ENCODE measurements around the gene CDK11B.

CDK11B gene

GRCh38 chr1:1604374-1605033 lies 54.3 kb downstream of the CDK11B start:
- TF ChIP-seq SUZ12 (IDR thresholded peaks at IDR 0.05) (no peak), FOXK2 (IDR thresholded peaks at IDR 0.05) (no peak), LEF1 (IDR thresholded peaks at IDR 0.05; ENCODE audit: borderline replicate concordance) (no peak), PKNOX1 (IDR thresholded peaks at IDR 0.05) (no peak), ELF4 (IDR thresholded peaks at IDR 0.05) (no peak), FOXM1 (IDR thresholded peaks at IDR 0.05; ENCODE audit: borderline replicate concordance) (no peak), SP1 (IDR thresholded peaks at IDR 0.05) (no peak), BHLHE40 (IDR thresholded peaks at IDR 0.05; ENCODE audit: borderline replicate concordance) (no peak), ZNF384 (IDR thresholded peaks at IDR 0.05) (no peak), FOXA1 (IDR thresholded peaks at IDR 0.05) (no peak), CTBP1 (IDR thresholded peaks at IDR 0.05; ENCODE audit: borderline replicate concordance) (no peak), TARDBP (IDR thresholded peaks at IDR 0.05) (no peak), NFRKB (IDR thresholded peaks at IDR 0.05) (no peak)
- ChIA-PET POLR2A (interaction anchor here (5.4 kb wide), 1 partner anchor 10 kb away, joined by 33 read pairs; the partner anchor contains the start of gene MIB2), CTCF (interaction anchor here (0.6 kb wide), 1 partner anchor 19 kb away, joined by 3 read pairs; no protein-coding TSS in a partner anchor)
- no peak for DNase-seq (ENCODE audit: extremely low spot score)

- TF ChIP-seq SUZ12 (IDR thresholded peaks at IDR 0.05) (no peak), BHLHE40 (IDR thresholded peaks at IDR 0.05; ENCODE audit: borderline replicate concordance) (no peak), SP1 (IDR thresholded peaks at IDR 0.05) (no peak), PKNOX1 (IDR thresholded peaks at IDR 0.05) (no peak), ARNT (IDR thresholded peaks at IDR 0.05) (no peak), TARDBP (IDR thresholded peaks at IDR 0.05) (no peak), L3MBTL2 (conservative IDR thresholded peaks at IDR 0.05) (no peak), CTBP1 (IDR thresholded peaks at IDR 0.05; ENCODE audit: borderline replicate concordance) (no peak), FOXA1 (IDR thresholded peaks at IDR 0.05) (no peak), FOXK2 (IDR thresholded peaks at IDR 0.05) (no peak)
- POLR2A ChIA-PET: interaction anchor here (1.4 to 5.4 kb wide), 2 partner anchors 8 to 11 kb away, joined by 6 to 33 read pairs; partner anchors contain the start of gene MIB2
- no peak for DNase-seq (ENCODE audit: extremely low spot score)
- CTCF ChIA-PET: no interaction called here
Measured at GRCh38 chr1:1603671-1604373, 55.0 kb downstream of the CDK11B start.

- POLR2A ChIA-PET: interaction anchor here (1.4 to 5.4 kb wide), 3 partner anchors 8 to 25 kb away, joined by 4 to 33 read pairs (median 6); partner anchors contain the start of gene MIB2
- DNase-seq (ENCODE audit: extremely low spot score): no peak
- CTCF ChIA-PET: no interaction called here
- TF ChIP-seq PKNOX1 (IDR thresholded peaks at IDR 0.05) (no peak), BHLHE40 (IDR thresholded peaks at IDR 0.05; ENCODE audit: borderline replicate concordance) (no peak), TARDBP (IDR thresholded peaks at IDR 0.05) (no peak), ELF4 (IDR thresholded peaks at IDR 0.05) (no peak), CTBP1 (IDR thresholded peaks at IDR 0.05; ENCODE audit: borderline replicate concordance) (no peak), NFRKB (IDR thresholded peaks at IDR 0.05) (no peak), ARNT (IDR thresholded peaks at IDR 0.05) (no peak), LEF1 (IDR thresholded peaks at IDR 0.05; ENCODE audit: borderline replicate concordance) (no peak), FOXA1 (IDR thresholded peaks at IDR 0.05) (no peak), L3MBTL2 (conservative IDR thresholded peaks at IDR 0.05) (no peak), HDGF (IDR thresholded peaks at IDR 0.05; ENCODE audit: borderline replicate concordance) (no peak), SP1 (IDR thresholded peaks at IDR 0.05) (no peak), FOXM1 (IDR thresholded peaks at IDR 0.05; ENCODE audit: borderline replicate concordance) (no peak), FOXK2 (IDR thresholded peaks at IDR 0.05) (no peak), ZNF384 (IDR thresholded peaks at IDR 0.05) (no peak), SUZ12 (IDR thresholded peaks at IDR 0.05) (no peak)
Measured at GRCh38 chr1:1602968-1603506, 55.8 kb downstream of the CDK11B start.

GRCh38 chr1:1602304-1602967 lies 56.4 kb downstream of the CDK11B start:
- ChIA-PET POLR2A (interaction anchor here (0.7 to 5.4 kb wide), 4 partner anchors 8 to 24 kb away, joined by 3 to 33 read pairs (median 5); partner anchors contain the start of gene MIB2), CTCF (no interaction called here)
- DNase-seq (ENCODE audit: extremely low spot score): no peak
- TF ChIP-seq HDGF (IDR thresholded peaks at IDR 0.05; ENCODE audit: borderline replicate concordance) (no peak), LEF1 (IDR thresholded peaks at IDR 0.05; ENCODE audit: borderline replicate concordance) (no peak), PKNOX1 (IDR thresholded peaks at IDR 0.05) (no peak), TARDBP (IDR thresholded peaks at IDR 0.05) (no peak), L3MBTL2 (conservative IDR thresholded peaks at IDR 0.05) (no peak), SUZ12 (IDR thresholded peaks at IDR 0.05) (no peak), CTBP1 (IDR thresholded peaks at IDR 0.05; ENCODE audit: borderline replicate concordance) (no peak), ZNF384 (IDR thresholded peaks at IDR 0.05) (no peak), ARNT (IDR thresholded peaks at IDR 0.05) (no peak), FOXM1 (IDR thresholded peaks at IDR 0.05; ENCODE audit: borderline replicate concordance) (no peak), FOXA1 (IDR thresholded peaks at IDR 0.05) (no peak)
